Muscle of leg (tissue), 11 donors: ENCODE data around the gene MAP2K4. TPM values are rescaled to one million over a fixed set of nuclear protein-coding genes. Genes with fewer than 3 reads are reported as not detected.
"Not testable (repeated sequence)": the region's sequence is repeated elsewhere in the genome, so short reads cannot be mapped to it uniquely, and the experiment has no call there.

Experiments
- DNase-seq: peaks from one replicate; pipeline ENCODE4 v3.0.0; 2013
- H3K27ac ChIP-seq: one replicate; pipeline ENCODE4 v1.5.1; 2013; ENCODE audit warnings: mild to moderate bottlenecking, low read length, control low read depth
- H3K27me3 ChIP-seq: one replicate; pipeline ENCODE4 v1.6.1; 2013; ENCODE audit warnings: low read length; ENCODE audit not compliant: control insufficient read depth, insufficient read depth
- H3K36me3 ChIP-seq: one replicate; pipeline ENCODE4 v1.6.1; 2013; ENCODE audit warnings: low read length; ENCODE audit not compliant: control insufficient read depth, insufficient read depth
- H3K4me1 ChIP-seq: one replicate; pipeline ENCODE4 v1.6.1; 2013; ENCODE audit warnings: low read length; ENCODE audit not compliant: control insufficient read depth, insufficient read depth
- H3K4me3 ChIP-seq: one replicate; pipeline ENCODE4 v1.5.1; 2013; ENCODE audit warnings: low read length, control low read depth
- H3K9me3 ChIP-seq: replicated peaks from 2 replicates; pipeline ENCODE4 v1.6.1; 2013; ENCODE audit warnings: low read depth, low read length; ENCODE audit not compliant: control insufficient read depth
- WGBS: methylation state at CpG from one replicate; pipeline ENCODE4 v1.1.5; 2013; ENCODE audit warnings: missing lambda C conversion rate; ENCODE audit not compliant: insufficient coverage; 5-methylcytosine and 5-hydroxymethylcytosine counted together
- polyA plus RNA-seq, 8 donors: library from polyadenylated mRNA; unstranded; fragments of 120-200 nt; gene quantifications; one replicate each; pipeline versions ENCODE4 v1.2.1 to v1.2.3, GENCODE V29; 2013; ENCODE audit warnings: inconsistent platforms in 1 of 8, low replicate concordance in 1 of 8; ENCODE audit not compliant: insufficient read length in 8 of 8, insufficient read depth in 1 of 8
- total RNA-seq: library from RNA; stranded (reverse); fragments of 120-200 nt; gene quantifications from one replicate; pipeline ENCODE4 v1.2.4, GENCODE V29; 2013

The MAP2K4 gene
- total and polyA plus RNA-seq, 9 donors = 17.6 to 34.0 (median 20.2) TPM

DNA sequence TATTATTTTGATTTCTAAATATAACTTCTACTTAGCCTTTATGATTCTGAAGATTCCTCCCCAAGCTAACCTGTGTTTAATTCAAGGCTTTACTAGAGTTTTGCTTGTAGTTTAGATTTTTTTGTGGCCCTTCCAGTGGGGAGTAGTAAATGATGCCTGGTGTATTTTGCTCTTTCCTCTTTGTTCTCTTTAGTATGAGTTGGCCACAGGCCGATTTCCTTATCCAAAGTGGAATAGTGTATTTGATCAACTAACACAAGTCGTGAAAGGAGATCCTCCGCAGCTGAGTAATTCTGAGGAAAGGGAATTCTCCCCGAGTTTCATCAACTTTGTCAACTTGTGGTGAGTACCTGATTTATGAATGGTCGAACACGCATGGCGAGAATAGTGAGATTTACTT, 108.3 kb downstream of the MAP2K4 start:
- H3K4me1 ChIP-seq = no peaks in the 10 kb centered on the region
- peaks cover 28% of the 10 kb centered on the region for H3K36me3 ChIP-seq
- no peaks in the 10 kb centered on the region for H3K27me3 ChIP-seq
- DNase-seq = no peak
- H3K9me3 ChIP-seq = no peaks in the 10 kb centered on the region
- no peak overlapping the region for H3K27ac ChIP-seq
- 100% methylated on average over 3 of the region's 7 CpGs for WGBS
- no peak overlapping the region for H3K4me3 ChIP-seq

DNA sequence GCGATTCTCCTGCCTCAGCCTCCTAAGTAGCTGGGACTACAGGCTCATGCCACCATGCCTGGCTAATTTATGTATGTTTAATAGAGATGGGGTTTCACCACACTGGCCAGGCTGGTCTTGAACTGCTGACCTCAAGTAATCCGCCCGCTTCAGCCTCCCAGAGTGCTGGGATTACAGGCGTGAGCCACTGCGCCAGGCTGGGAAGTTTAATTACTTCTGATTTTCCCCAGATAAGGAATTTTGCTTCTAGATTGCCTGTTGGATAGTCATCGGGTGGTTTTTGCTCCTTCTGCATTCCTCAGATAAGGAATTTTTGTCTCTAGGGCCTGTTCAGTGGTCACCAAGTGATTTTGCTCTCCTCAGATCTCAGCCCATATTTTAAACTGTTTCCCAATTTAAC, 112.5 kb downstream of the MAP2K4 start:
- WGBS = 89% methylated on average over 3 of the region's 6 CpGs
- H3K4me3 ChIP-seq = no peak overlapping the region
- no peak for DNase-seq
- H3K27me3 ChIP-seq = no peaks in the 10 kb centered on the region
- peaks cover 13% of the 10 kb centered on the region for H3K36me3 ChIP-seq
- H3K27ac ChIP-seq = no peak overlapping the region
- no peaks in the 10 kb centered on the region for H3K4me1 ChIP-seq
- H3K9me3 ChIP-seq = peaks cover 6% of the 10 kb centered on the region

DNA sequence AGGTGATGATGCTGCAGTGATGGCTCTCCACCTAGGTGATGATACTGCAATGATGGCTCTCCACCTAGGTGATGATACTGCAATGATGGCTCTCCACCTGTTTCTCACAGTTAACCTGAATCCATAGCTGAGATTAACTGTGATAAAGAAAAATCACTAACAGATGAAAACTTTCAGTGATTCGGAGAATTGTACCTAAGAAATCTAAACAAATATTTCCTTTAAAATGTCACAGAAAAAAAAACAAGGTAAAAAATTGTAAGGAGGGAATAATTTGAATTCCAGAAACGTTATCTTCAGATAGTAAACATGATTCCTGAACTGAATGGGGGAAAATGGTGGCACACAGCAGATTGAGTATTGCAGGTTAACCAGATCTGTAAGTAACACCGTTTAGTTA, 113.4 kb downstream of the MAP2K4 start:
- H3K27ac ChIP-seq = no peak overlapping the region
- WGBS = no CpG with 5 or more reads among the region's 3 CpGs
- peaks cover 12% of the 10 kb centered on the region for H3K36me3 ChIP-seq
- H3K9me3 ChIP-seq = peaks cover 6% of the 10 kb centered on the region
- no peaks in the 10 kb centered on the region for H3K4me1 ChIP-seq
- DNase-seq = no peak
- no peak overlapping the region for H3K4me3 ChIP-seq
- H3K27me3 ChIP-seq = no peaks in the 10 kb centered on the region

DNA sequence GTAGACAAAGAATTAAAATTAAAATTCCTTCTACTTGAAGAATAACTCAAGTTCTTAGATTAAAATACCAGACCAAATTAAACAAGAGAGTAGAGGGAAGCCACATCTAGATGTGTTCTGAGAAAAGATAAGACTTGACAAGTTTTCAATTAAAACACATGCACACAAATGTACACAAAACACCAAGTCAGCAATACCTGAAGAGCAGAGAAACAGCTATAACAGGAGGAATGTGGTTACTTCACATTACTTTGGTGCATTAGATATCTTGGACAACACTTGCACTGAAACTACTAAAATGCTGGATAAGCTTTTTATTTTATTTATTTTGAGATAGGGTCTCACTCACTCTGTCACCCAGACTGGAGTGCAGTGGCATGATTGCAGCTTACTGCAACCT, 113.9 kb downstream of the MAP2K4 start:
- peaks cover 9% of the 10 kb centered on the region for H3K36me3 ChIP-seq
- H3K4me3 ChIP-seq = no peak overlapping the region
- DNase-seq = no peak
- H3K4me1 ChIP-seq = no peaks in the 10 kb centered on the region
- H3K27ac ChIP-seq = no peak overlapping the region
- no peaks in the 10 kb centered on the region for H3K27me3 ChIP-seq
- H3K9me3 ChIP-seq = peaks cover 6% of the 10 kb centered on the region

DNA sequence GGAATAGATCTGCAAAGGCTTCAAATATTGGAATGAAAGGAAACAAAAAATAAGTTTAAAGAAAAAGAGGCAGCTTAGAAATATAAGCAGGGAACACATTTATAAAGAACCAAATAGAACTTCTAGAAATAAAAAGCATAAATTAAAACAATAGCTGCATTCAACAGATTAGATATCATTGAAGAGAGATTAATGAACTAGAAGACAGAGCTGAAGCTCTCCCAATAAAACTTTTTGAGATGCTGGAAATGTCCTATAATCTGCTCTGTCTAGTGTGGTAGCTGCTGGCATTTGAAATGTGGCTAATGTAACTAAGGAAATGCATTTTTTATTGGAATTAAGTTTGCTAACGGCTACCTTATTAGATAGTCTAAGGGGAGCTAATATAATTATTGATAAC, 115.6 kb downstream of the MAP2K4 start:
- Histone ChIP-seq H3K36me3 (peaks cover 14% of the 10 kb centered on the region), H3K4me1 (no peaks in the 10 kb centered on the region), H3K9me3 (peaks cover 6% of the 10 kb centered on the region), H3K27me3 (no peaks in the 10 kb centered on the region), H3K27ac (no peak overlapping the region), H3K4me3 (no peak overlapping the region)
- DNase-seq = no peak
- no CpG with 5 or more reads among the region's 1 CpG for WGBS

DNA sequence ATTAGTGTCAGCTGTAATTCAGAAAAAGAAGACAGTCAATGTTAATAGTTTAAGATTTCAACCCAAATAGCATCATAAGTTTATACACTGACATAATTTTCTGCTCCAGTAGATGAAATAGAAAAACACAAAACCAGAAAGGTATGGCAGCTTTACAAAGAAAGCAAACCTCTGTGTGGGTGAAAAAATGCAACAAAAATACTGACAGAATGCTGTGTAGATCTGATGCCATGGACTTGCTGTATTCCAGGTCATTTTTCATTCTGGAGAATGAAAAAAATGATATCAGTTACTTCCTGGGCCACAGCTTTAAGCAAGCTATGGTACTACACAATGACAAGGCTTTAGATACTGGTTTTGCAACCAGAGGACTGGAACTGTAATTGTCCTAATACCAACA, 116.0 kb downstream of the MAP2K4 start:
- peaks cover 18% of the 10 kb centered on the region for H3K36me3 ChIP-seq
- DNase-seq = no peak
- H3K27ac ChIP-seq = no peak overlapping the region
- no peaks in the 10 kb centered on the region for H3K4me1 ChIP-seq
- H3K27me3 ChIP-seq = no peaks in the 10 kb centered on the region
- no peak overlapping the region for H3K4me3 ChIP-seq
- H3K9me3 ChIP-seq = peaks cover 6% of the 10 kb centered on the region

DNA sequence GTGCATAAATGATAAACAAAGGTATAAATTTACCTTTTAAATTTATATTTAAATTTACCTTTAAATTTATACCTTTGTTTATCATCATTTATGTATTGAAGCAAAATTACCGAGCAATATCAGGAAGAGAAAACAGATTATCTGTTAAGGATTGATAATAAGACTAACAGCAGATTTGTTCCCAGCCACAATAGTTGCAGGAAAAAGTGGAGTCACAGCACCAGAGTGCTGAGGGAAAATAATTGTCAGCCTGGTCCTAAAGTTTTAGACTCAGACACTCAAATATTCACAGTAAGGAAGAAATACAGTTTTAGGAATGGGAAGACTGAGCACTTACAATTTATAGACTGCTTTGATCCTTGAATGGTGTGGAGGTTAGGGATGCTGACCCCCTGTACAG, 117.2 kb downstream of the MAP2K4 start:
- peaks cover 27% of the 10 kb centered on the region for H3K36me3 ChIP-seq
- no peak for DNase-seq
- peaks cover 6% of the 10 kb centered on the region for H3K9me3 ChIP-seq
- H3K4me1 ChIP-seq = no peaks in the 10 kb centered on the region
- H3K4me3 ChIP-seq = no peak overlapping the region
- no peaks in the 10 kb centered on the region for H3K27me3 ChIP-seq
- no CpG with 5 or more reads among the region's 1 CpG for WGBS
- no peak overlapping the region for H3K27ac ChIP-seq

DNA sequence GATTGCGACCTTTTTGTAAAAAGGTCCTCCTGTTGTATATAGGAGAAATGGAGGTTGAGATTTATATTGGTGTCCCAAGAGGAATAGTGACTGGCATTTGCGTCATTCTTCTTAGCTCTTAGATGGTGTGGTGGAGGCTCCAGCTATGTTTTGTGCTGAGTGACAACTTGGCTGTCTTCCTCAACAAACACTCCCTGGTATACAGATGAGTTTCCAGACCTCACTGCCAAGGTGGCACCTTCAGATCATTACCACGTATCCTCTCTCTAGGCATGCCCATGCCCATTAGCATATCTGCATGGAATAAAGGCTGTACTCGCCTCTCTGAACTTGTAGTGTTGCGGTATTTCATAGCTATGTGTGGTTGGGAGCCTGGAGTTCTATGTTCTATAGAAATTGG, 120.0 kb downstream of the MAP2K4 start:
- WGBS = no CpG with 5 or more reads among the region's 5 CpGs
- H3K27ac ChIP-seq = no peak overlapping the region
- peaks cover 31% of the 10 kb centered on the region for H3K36me3 ChIP-seq

DNA sequence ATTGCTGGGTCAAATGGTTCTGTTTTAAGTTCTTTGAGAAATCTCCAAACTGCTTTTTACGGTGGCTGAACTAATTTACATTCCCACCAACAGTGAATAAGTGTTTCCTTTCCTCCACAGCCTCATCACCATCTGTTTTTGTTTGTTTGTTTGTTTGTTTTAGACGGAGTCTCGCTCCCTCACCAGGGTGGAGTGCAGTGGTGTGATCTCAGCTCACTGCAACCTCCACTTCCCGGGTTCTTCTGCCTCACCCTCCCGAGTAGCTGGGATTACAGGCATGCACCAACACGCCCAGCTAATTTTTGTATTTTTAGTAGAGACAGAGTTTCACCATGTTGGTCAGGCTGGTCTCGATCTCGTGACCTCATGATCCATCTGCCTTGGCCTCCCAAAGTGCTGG, 141.5 kb downstream of the MAP2K4 start:
- not testable (repeated sequence) for H3K9me3 ChIP-seq, H3K27me3 ChIP-seq, H3K27ac ChIP-seq, DNase-seq, H3K4me3 ChIP-seq, H3K4me1 ChIP-seq, H3K36me3 ChIP-seq
- WGBS = 80% methylated on average over 1 of the region's 8 CpGs

More for the DNA sequence above, 120.0 kb downstream of the MAP2K4 start:
- Histone ChIP-seq H3K9me3 (peaks cover 6% of the 10 kb centered on the region), H3K4me1 (no peaks in the 10 kb centered on the region), H3K4me3 (no peak overlapping the region), H3K27me3 (no peaks in the 10 kb centered on the region)
- DNase-seq = no peak

DNA sequence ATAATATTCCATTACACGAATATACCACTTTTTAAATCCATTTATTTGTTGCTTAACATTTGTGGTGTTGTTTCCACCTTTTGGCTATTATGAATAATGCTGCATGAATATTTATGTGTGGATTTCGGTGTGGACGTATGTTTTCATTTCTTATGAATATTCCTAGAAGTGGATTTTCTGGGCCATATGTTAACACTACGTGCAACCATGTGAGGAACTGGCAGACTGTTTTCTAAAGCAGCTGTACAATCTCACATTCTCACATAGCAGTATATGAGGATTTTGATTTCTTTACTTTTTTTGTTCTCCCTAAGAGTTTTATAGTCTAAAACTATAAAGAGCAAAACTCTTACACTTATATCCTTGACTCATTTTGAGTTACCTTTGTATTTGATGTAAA, 143.4 kb downstream of the MAP2K4 start:
- Histone ChIP-seq H3K27me3 (no peaks in the 10 kb centered on the region), H3K4me1 (no peaks in the 10 kb centered on the region), H3K27ac (no peak overlapping the region), H3K4me3 (no peak overlapping the region), H3K36me3 (no peaks in the 10 kb centered on the region), H3K9me3 (peaks cover 5% of the 10 kb centered on the region)
- DNase-seq = no peak
- WGBS = no CpG with 5 or more reads among the region's 4 CpGs

DNA sequence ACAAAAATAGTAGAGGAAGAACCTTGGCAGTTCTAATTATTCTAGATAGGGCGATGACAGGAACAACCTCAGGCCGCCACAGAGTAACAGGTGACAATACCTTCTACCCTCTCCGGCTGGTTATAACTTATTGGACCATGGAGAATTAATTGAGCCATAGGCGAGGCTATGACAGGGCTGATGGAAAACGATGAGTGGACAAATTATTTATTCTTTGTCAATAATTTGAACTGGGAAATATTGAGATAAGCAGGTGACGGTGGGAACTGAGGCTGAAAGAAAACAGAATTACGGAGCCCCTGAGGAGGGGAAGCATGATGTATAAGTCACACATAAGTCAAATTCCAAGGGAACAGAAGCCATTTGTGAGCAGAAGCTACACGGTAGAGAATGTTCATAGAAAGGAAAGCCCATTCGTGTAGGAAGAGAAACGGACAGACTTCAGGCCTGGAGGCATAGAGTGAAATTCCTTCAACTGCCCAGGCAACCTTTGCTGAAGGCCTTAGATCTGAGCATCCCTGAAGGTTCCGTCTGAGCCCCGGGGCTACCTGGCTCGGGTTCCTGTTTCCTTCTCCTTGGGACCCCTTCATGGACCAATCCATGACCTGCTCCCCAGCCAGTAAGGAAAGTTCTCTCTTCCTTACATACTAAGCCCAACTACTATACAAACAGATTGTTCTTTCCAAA, 158.1 kb downstream of the MAP2K4 start:
- WGBS = 74% methylated on average over 8 of the region's 13 CpGs
- Histone ChIP-seq H3K27me3 (no peaks in the 10 kb centered on the region), H3K27ac (no peak overlapping the region), H3K4me3 (no peak overlapping the region), H3K4me1 (no peaks in the 10 kb centered on the region), H3K9me3 (no peaks in the 10 kb centered on the region), H3K36me3 (no peaks in the 10 kb centered on the region)
- DNase-seq = no peak
